Measurements from ENCODE around the gene FA2H.

DNA sequence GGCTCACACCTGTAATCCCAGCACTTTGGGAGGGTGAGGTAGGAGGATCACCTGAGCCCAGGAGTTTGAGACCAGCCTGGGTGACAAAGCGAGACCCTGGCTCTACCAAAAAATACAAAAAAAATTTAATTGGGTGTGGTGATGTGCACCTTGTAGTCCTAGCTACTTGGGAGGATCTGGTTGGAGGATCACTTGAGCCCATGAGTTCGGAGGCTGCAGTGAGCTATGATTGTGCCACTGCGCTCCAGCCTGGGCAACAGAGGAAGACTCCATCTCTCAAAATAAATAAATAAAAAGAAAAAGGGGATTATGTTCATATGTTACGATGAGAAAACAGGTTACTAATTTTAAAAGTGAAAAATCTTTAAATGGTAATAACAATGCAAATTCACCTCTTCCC is 75.0 kb downstream of the FA2H start:
- TF ChIP-seq ZNF274 (IDR thresholded peaks at IDR 0.05; ENCODE audit: low read depth, low read length) (no peak), YY1 (IDR thresholded peaks at IDR 0.05; ENCODE audit: insufficient read depth, insufficient read length) (no peak)
